T-helper 22 cell (primary cell): ENCODE results near the gene ZMYND19.
"Not testable (repeated sequence)": the region's sequence is repeated elsewhere in the genome, so short reads cannot be mapped to it uniquely, and the experiment has no call there.

Source experiments
- DNase-seq: peaks from one replicate; pipeline ENCODE4 v3.0.0-alpha.2; 2020; ENCODE audit warnings: low read depth

ZMYND19 gene

DNA sequence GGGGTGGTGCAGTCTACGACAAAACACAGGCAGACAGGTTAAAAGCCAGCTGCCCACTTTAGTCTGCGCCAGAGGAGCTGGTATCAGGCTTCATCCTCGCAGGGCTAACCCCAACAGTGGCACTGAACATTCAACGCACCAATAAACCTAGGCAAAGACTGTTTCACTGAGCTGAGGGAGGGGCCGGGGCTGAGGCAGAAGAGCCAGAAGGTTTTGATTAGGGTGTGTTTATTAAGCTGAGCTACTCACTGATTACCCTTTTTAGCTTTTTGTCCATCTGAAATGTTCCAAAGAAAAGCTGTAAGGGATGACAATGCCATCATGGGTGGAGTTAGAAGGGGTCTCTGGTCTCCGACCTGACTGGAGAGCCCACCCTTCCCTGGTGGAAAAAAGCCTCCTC, 1.4 kb downstream of the ZMYND19 start:
- DNase-seq, result no peak

DNA sequence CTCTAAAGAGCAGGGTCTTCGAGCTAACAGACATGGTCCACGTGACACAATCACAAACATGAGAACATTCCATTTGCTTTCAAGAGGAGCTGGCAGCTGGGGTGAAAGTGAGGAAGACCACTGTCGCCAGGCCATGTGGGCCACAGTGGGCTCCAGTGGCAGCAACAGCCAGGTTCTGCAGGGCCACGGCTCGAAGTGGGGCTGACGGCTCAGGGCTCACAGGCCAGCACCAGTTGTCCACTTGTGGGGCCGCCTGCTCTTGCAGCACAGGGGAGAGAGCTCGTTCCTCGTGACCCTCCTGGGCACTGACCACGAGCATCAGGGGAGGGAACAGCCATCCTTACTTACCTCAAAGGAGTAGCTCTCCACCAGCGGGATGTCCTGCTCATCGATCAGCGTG, 2.0 kb downstream of the ZMYND19 start:
- DNase-seq, result no peak

- no peak for DNase-seq
Measured at GRCh38 chr9:137586854-137587253, 3.5 kb downstream of the ZMYND19 start.

- no peak for DNase-seq
Measured at GRCh38 chr9:137583957-137584356, 6.4 kb downstream of the ZMYND19 start.

GRCh38 chr9:137583347-137583746, 7.0 kb downstream of the ZMYND19 start:
- no peak for DNase-seq

DNA sequence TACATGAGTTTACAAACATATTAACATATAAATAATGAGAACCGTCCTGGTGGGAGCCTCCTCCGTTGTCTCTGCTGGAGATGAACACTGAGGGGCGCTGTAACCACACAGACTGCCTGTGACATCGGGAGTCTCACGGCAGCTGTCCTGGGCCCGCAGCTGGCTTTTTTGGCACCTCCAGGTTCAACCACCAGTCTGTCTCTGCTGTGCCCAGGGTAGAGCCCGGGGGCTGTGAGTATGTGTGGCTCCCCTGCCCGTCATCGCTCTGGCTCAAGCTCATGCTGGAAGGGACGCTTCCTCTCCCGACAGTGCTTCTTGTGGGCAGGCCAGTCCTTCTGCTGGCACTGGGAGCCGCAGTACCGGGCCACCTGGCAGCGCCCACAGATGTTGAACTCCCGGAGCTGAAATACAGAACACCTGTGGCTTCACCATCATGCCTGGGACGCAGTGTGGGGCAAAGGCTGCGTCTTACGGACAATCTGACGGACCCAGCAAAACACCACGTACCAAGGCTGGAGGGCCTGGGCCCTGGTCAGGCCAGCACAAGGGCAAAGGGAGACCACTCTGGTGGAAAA, 7.9 kb downstream of the ZMYND19 start:
- DNase-seq, result no peak

- DNase-seq, result no peak
Measured at GRCh38 chr9:137581361-137582285, 8.7 kb downstream of the ZMYND19 start.

DNA sequence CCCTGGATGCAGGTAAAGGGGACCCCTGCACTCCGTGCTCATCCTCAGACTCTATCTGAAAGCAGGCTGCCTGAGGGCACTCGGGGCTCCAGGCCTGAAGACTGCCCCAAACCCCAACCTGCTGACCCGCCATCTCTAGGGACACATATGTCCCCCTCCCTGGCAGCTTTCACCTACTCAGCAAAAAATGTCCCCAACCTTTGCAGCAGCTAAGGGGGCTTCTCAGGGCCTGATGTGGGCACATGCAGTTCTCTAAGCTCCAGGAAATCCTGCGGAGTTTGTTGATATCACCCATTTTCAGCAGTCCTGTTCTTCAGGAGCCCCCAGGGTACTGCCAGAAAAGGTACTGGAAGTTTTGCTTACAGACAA, 9.4 kb downstream of the ZMYND19 start:
- DNase-seq, result no peak

DNA sequence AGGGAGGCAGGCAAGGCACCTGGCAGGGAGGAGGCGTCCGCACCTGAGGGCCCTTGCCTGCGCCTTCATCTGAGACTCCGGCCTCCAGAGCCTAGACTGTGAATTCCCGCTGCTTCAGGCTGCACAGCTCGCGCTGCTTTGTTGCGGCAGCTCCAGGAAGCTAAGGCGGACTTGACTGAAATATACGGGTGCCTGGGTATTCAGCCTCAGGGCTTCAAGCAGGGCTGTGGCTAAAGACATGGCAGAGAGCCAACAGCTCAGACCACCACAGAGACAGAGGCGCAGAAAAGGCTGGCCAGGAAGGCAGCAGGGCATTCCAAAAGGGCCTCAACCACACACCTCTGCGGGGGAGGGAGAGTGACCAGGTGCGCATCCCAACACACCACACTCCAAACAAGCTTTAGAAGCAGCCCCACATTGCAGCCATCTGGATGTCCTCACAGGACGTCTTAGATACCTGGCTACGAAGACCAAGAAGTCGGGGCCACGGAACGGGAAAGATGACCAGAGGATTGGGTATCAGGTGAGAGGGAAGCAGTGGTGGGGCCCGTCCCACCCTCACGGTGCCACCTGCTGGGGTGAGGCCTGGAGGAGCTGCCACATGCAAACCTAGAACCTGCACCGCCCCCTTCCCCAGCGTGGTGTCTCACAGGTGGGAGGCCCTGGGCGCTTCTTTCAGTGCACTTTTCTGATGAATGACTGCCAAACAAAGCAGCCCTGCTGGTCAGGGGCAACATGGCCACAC, 9.9 kb downstream of the ZMYND19 start:
- DNase-seq, result no peak

DNA sequence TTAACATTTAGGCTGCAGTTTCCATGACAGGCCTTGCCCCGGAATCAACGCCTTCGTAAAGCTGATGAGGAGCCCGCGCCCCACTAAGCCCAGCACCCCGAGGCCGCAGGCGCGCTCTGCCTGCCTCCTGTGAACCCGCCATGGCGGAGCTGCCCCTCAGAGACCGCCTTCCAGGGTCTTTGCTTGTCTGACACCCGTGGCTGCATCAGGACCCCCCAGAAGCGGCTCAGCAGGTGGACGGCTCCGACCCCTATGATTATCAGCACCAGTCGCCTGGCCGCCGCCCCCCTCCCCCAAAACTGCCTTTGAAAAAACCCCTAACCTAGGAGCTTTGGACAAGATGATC, 11.1 kb downstream of the ZMYND19 start:
- no peak for DNase-seq

DNA sequence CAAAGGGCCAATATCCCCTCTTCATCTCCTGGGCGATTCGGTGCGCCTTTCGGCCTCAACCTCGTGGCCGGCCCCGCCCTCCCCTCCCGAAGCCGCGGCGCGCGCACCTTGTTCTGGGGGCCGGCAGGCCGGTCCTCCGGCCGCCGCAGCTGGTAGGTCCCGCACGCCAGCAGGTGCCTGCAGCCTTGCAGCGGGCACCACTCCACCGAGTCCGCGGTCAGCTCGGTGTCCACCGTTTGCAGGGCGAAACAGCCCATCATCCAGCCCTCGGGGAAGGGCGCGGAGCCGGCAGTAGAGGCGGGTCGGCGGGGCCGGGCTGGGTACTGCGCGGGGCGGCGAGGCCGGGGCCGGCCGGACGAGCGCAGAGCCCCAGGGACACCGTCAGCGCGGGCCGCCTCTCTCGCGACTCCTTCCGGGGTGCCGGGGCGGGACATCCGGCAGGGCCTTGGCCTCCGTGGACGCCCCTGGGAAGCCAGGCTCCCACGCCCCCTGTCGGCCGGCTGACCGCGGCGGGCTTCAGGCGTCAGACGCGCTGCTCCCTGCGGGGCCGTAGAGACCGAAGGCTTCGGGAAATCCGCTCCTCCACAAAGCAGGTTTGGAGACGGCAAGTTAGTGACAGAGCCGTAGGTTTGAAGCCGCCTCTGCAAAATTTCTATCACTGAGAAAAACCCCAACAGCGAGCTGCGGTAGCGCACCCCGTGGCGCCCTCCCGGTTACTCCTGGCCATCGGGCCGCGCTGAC, 11.6 kb downstream of the ZMYND19 start, which contains the start of gene DPH7:
TSS of gene DPH7 (minus strand) at position 408 of the 741 bp plus-strand sequence. CDS start at position 260, 148 bp downstream.
- peak; percentile 89 for DNase-seq

DNA sequence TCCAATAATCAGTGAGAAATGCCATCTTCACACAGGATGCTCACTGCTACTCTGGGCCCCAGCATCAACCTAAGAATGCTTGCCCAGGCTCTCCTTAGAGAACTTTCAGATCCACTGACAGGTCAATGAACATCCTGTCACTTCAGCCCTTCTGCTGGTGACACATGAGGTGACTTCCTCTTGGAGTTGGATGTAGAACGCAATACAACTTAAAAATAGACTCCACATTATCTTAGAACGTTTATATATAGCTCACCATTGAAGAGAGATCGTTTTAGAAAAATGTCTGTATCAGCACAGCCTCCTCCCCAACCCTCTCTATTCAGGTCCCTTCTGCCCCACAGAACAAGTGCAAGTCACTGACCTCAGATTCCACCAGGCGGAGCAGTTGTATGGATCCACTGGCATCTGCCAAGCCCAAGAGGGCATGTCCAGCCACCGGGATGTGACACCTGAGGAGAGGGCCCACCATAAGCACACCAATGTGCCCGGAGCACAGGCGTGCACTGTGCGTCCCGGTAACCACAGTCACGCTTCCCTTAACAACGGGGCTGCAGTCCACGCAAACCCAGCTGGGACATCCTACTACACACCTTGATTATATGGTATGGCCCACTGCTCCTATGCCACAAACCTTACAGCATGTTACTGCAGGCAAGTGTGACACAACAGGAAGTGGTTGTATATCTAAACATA, 14.4 kb downstream of the ZMYND19 start:
- DNase-seq, result no peak

DNA sequence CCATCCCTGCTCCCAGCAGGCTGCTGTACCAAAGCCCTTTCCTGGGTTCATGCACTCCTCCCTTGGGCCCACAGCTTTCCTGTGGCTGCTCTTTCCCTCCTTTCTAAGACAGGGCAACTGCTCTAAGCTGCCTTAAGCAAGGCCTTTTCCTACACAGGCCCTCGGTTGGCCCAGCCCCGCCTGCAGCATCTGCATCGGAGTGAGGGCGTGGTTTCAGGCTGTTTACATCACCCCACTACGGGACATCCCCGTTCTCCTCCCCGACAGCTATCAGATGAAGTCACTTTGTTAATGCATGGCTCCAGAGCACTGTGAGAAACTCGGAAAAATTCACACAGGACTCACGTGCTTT, 15.0 kb downstream of the ZMYND19 start:
- DNase-seq, result no peak

- DNase-seq, result no peak
Measured at GRCh38 chr9:137574192-137574591, 16.1 kb downstream of the ZMYND19 start.

DNA sequence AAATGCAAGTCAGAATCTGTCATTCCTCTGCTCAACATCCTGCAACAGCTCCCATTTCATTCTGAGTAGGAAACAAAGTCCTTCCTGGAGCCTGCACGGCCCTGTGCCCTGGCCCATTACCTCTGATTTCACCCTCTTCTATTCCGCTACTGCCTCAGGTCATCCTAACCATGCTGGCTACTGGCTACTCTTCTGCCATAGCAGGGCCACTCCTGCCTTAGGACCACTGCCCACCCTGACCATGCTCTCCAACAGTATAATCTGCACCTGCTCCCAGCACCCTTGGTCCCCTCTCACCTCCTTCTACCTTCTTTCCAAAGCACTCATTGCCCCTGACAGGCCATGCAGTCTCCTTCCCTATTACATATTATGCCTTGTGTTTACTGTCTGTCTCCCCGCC, 19.7 kb downstream of the ZMYND19 start:
- DNase-seq, result no peak

- no peak for DNase-seq
Measured at GRCh38 chr9:137569609-137570203, 20.6 kb downstream of the ZMYND19 start.

GRCh38 chr9:137568445-137568844, 21.9 kb downstream of the ZMYND19 start:
- DNase-seq, result not testable (repeated sequence)

GRCh38 chr9:137564817-137565411, 25.4 kb downstream of the ZMYND19 start:
- DNase-seq, result no peak

DNA sequence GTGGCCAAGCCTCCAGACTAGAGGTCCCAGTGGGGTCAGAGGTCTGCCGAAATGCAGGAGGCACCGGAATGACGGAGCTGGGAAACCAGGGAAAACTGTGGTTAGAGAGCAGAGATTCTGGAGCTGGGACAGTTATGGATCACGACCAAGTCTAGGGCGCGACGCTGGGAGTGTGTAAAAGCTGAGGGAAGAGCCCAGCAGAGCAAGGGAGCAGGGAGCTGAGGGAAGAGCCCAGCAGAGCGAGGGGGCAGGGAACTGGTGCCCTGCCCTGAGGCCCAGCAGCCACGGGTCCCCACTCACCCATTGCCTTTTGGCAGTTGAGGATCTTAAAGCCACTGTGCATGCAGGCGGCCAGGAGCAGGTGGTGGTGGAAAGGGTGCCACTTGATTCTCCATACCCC, 26.2 kb downstream of the ZMYND19 start:
- no peak for DNase-seq

- DNase-seq, result no peak
Measured at GRCh38 chr9:137558127-137558526, 32.2 kb downstream of the ZMYND19 start.
